Activated T-cell treated with anti-CD3 and anti-CD28 coated beads, Interleukin-2, amount 50 U/mL, for 72 hours (primary cell): ENCODE data around the gene AMOT. TPM values are rescaled to one million over a fixed set of nuclear protein-coding genes. Genes with fewer than 3 reads are reported as not detected.

Experiments used
- ATAC-seq, 2 donors: fragments of 150-1000 bp; cut with Tn5 transposase; replicated peaks in 1 of 2; 2 replicates each; pipeline ENCODE4 v1.10.0; 2021; ENCODE audit warnings: moderate library complexity in 2 of 2, mild to moderate bottlenecking in 1 of 2
- DNase-seq, 2 donors: peaks; one replicate each; pipeline ENCODE4 v3.0.0; 2021 to 2022; ENCODE audit warnings: mixed read lengths in 1 of 2
- H3K27ac Mint-ChIP-seq: one replicate; pipeline ENCODE4 v1.8.0; 2022; ENCODE audit warnings: mild to moderate bottlenecking, moderate library complexity, mixed read lengths
- H3K27me3 Mint-ChIP-seq: one replicate; pipeline ENCODE4 v1.8.0; 2022; ENCODE audit warnings: low read depth, mixed read lengths
- H3K36me3 Mint-ChIP-seq, 2 donors: one replicate each; pipeline ENCODE4 v1.8.0; 2022; ENCODE audit warnings: mixed read lengths in 2 of 2, mild to moderate bottlenecking in 1 of 2; ENCODE audit not compliant: insufficient read depth in 2 of 2
- H3K4me1 Mint-ChIP-seq: one replicate; pipeline ENCODE4 v1.8.0; 2022; ENCODE audit warnings: low read depth, mixed read lengths
- H3K4me3 Mint-ChIP-seq, 2 donors: one replicate each; pipeline ENCODE4 v1.8.0; 2022; ENCODE audit warnings: mild to moderate bottlenecking in 2 of 2, mixed read lengths in 2 of 2, moderate library complexity in 2 of 2
- H3K9me3 Mint-ChIP-seq, 2 donors: one replicate each; pipeline ENCODE4 v1.8.0; 2022; ENCODE audit warnings: mixed read lengths in 2 of 2
- total RNA-seq, 2 donors: library from RNA; stranded (reverse); gene quantifications; one replicate each; pipeline ENCODE4 v1.2.3, GENCODE V29; 2022

AMOT gene
- total RNA-seq, 2 donors from 2014 or later, result 1.3 TPM

DNA sequence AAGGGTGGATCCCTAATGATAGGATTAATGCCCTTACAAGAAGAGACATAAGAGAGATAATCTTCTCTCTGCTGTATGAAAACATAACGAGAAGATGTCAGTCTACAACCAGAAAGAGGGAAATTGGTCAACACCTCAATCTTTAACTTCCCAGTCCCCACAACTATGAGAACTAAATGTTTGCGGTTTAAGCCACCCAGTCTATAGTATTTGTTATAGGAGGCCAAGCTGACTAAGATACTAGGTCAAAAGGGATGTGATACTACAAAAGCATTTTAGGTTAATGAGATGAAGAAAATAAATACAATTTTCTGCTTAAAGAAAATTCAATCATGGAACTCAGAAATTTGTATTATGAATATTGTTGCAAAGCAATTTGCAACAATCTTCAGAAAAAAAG, 105.5 kb downstream of the AMOT start:
- no peak overlapping the region for H3K27ac Mint-ChIP-seq
- DNase-seq (no peak), ATAC-seq (no peak)
- H3K36me3 Mint-ChIP-seq, result no peaks in the 10 kb centered on the region
- H3K4me1 Mint-ChIP-seq, result peaks cover 16% of the 10 kb centered on the region
- peaks cover 78% of the 10 kb centered on the region for H3K27me3 Mint-ChIP-seq
- H3K9me3 Mint-ChIP-seq, result no peaks in the 10 kb centered on the region
- H3K4me3 Mint-ChIP-seq, result no peak overlapping the region

- H3K9me3 Mint-ChIP-seq, result no peaks in the 10 kb centered on the region
- DNase-seq (no peak), ATAC-seq (no peak)
- H3K4me1 Mint-ChIP-seq, result peaks cover 12% of the 10 kb centered on the region
- H3K27ac Mint-ChIP-seq, result no peak overlapping the region
- peaks cover 76% of the 10 kb centered on the region for H3K27me3 Mint-ChIP-seq
- H3K36me3 Mint-ChIP-seq, result no peaks in the 10 kb centered on the region
- no peak overlapping the region for H3K4me3 Mint-ChIP-seq
These were observed 106.3 kb downstream of the AMOT start for GRCh38 chrX:112734290-112734689.

DNA sequence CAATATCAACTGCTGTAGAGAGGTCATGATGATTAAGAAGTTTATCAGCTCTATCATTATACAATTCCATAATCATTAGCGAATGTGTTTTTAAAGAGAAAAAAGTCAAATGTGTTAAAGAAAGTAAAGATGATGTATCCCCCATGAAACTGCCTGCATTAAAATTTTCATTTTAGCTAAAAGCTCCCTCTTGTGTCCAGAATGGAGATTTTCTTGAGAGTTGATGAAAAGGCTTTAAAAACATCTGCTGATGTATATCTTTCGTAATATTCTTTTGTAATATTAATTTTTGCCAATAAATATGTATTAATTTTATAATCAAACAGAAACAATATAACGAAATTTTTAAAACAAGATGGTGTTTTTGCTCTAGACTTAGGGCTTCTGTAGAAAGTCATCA, 108.8 kb downstream of the AMOT start:
- Mint-ChIP-seq H3K27ac (no peak overlapping the region), H3K4me1 (peaks cover 4% of the 10 kb centered on the region), H3K9me3 (no peaks in the 10 kb centered on the region), H3K4me3 (no peak overlapping the region), H3K36me3 (peaks cover 0 to 1% of the 10 kb centered on the region in 2 donors), H3K27me3 (peaks cover 75% of the 10 kb centered on the region)
- ATAC-seq (no peak), DNase-seq (no peak)

Other genes starting within 250 kb of the AMOT start
- under 1 TPM in 1 of 2 donors, not detected in 1; 0.28 TPM for gene LHFPL1, start 160.9 kb downstream of the AMOT start, total RNA-seq